ENCODE results near the gene FIZ1.

- TF ChIP-seq L3MBTL2 (conservative IDR thresholded peaks at IDR 0.05) (no peak), FOXM1 (IDR thresholded peaks at IDR 0.05; ENCODE audit: borderline replicate concordance) (no peak), BHLHE40 (IDR thresholded peaks at IDR 0.05; ENCODE audit: borderline replicate concordance) (no peak), PKNOX1 (IDR thresholded peaks at IDR 0.05) (no peak), SUZ12 (IDR thresholded peaks at IDR 0.05) (no peak), ARNT (IDR thresholded peaks at IDR 0.05) (no peak), HDGF (IDR thresholded peaks at IDR 0.05; ENCODE audit: borderline replicate concordance) (no peak), SP1 (IDR thresholded peaks at IDR 0.05) (no peak), FOXK2 (IDR thresholded peaks at IDR 0.05) (no peak)
Measured at GRCh38 chr19:55554741-55555152, 44.6 kb downstream of the FIZ1 start.

Measured in HEK293T (cell line).